Mammary epithelial cell (primary cell): ENCODE results near the gene LSAMP.

ENCODE experiments used
- CTCF ChIP-seq, 2 donors: IDR thresholded peaks in 1 of 2; conservative IDR thresholded peaks in 1 of 2; 2 replicates each; pipeline ENCODE4 v1.5.1; 2011 to 2012; ENCODE audit warnings: inconsistent platforms in 2 of 2, low read length in 2 of 2, mild to moderate bottlenecking in 2 of 2, control low read depth in 1 of 2, low read depth in 1 of 2; ENCODE audit not compliant: insufficient read depth in 1 of 2; ENCODE audit errors: extremely low read depth in 1 of 2
- EZH2 ChIP-seq: IDR thresholded peaks from 2 replicates; pipeline ENCODE4 v1.6.1; 2012; ENCODE audit warnings: low read length, inconsistent platforms, borderline replicate concordance

DNA sequence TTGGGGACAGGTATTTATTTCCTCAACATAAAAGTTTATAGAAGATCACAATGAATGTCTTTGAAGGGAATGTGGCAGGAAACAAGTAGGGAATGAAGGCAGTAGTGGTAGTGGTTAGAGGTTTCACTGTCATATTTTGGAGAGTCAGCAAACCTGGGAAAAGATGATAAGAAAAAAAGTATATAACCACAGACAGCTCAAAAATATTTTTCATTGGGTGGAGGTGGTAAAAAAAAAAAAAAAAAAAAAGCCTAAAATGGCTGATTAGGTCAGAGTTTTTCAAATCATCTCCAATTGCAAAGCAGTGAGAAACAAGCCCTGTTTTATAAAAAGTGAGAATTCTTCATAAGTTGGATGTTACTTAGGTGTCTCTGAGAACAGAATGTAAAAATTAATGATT, 400.0 kb downstream of the LSAMP start:
- TF ChIP-seq CTCF (conservative IDR thresholded peaks at IDR 0.05 in 1 of 2, IDR thresholded peaks at IDR 0.05 in 1 of 2; ENCODE audit: extremely low read depth in 1 of 2, insufficient read depth in 1 of 2, low read depth in 1 of 2, low read length in 2 of 2) (no peak), EZH2 (no peak)
